ENCODE measurements around the gene RASGEF1B. TPM values are rescaled to one million over a fixed set of nuclear protein-coding genes. Genes with fewer than 3 reads are reported as not detected.

The RASGEF1B gene
- total RNA-seq, 2 experiments from 2014 or later: 6.1 to 6.2 TPM

- Mint-ChIP-seq H3K27me3 (no peaks in the 10 kb centered on the region), H3K9me3 (no peaks in the 10 kb centered on the region), H3K27ac (no peak overlapping the region), H3K36me3 (ENCODE audit: low read depth) (peaks cover 47% of the 10 kb centered on the region), H3K4me3 (no peak overlapping the region), H3K4me1 (ENCODE audit: low read depth) (no peaks in the 10 kb centered on the region)
- POLR2A ChIA-PET: no interaction called here
- ATAC-seq (no peak), DNase-seq (no peak)
- TF ChIP-seq CTCF (IDR thresholded peaks at IDR 0.05): no peak
- CTCF ChIA-PET: interaction anchor here (0.6 kb wide), 1 partner anchor 34 kb away, joined by 3 read pairs; no protein-coding TSS in a partner anchor
- intact Hi-C loops (cut with micrococcal nuclease): no loop called here
Measured at GRCh38 chr4:81440949-81441348, 30.8 kb downstream of the RASGEF1B start.

- Mint-ChIP-seq H3K9me3 (no peaks in the 10 kb centered on the region), H3K27me3 (no peaks in the 10 kb centered on the region), H3K27ac (no peak overlapping the region), H3K4me3 (no peak overlapping the region), H3K36me3 (ENCODE audit: low read depth) (peaks cover 29% of the 10 kb centered on the region), H3K4me1 (ENCODE audit: low read depth) (peaks cover 2% of the 10 kb centered on the region)
- ChIA-PET POLR2A (interaction anchor here (0.7 kb wide), 1 partner anchor 662 kb away, joined by 3 read pairs; no protein-coding TSS in a partner anchor), CTCF (interaction anchor here (1.4 kb wide), 1 partner anchor 35 kb away, joined by 4 read pairs; no protein-coding TSS in a partner anchor)
- ATAC-seq (no peak), DNase-seq (no peak)
- TF ChIP-seq CTCF (IDR thresholded peaks at IDR 0.05): no peak
- intact Hi-C loops (cut with micrococcal nuclease): no loop called here
Measured at GRCh38 chr4:81436941-81437574, 34.6 kb downstream of the RASGEF1B start.

GRCh38 chr4:81436096-81436495, 35.6 kb downstream of the RASGEF1B start:
- ChIA-PET CTCF (interaction anchor here (1.4 kb wide), 1 partner anchor 36 kb away, joined by 4 read pairs; no protein-coding TSS in a partner anchor), POLR2A (no interaction called here)
- intact Hi-C loops (cut with micrococcal nuclease): no loop called here
- Mint-ChIP-seq H3K36me3 (ENCODE audit: low read depth) (peaks cover 29% of the 10 kb centered on the region), H3K27me3 (no peaks in the 10 kb centered on the region), H3K4me3 (no peak overlapping the region), H3K27ac (no peak overlapping the region), H3K4me1 (ENCODE audit: low read depth) (peaks cover 2% of the 10 kb centered on the region), H3K9me3 (no peaks in the 10 kb centered on the region)
- ATAC-seq (no peak), DNase-seq (no peak)
- no peak for TF ChIP-seq CTCF (IDR thresholded peaks at IDR 0.05)

GRCh38 chr4:81432825-81433224, 38.9 kb downstream of the RASGEF1B start:
- ChIA-PET CTCF (interaction anchor here (1.0 to 1.2 kb wide), 3 partner anchors 14 to 187 kb away, joined by 3 read pairs; no protein-coding TSS in a partner anchor), POLR2A (no interaction called here)
- H3K4me1 Mint-ChIP-seq (ENCODE audit: low read depth): peaks cover 2% of the 10 kb centered on the region
- H3K4me3 Mint-ChIP-seq: no peak overlapping the region
- peaks cover 20% of the 10 kb centered on the region for H3K36me3 Mint-ChIP-seq (ENCODE audit: low read depth)
- intact Hi-C loops (cut with micrococcal nuclease): no loop called here
- H3K9me3 Mint-ChIP-seq: no peaks in the 10 kb centered on the region
- no peaks in the 10 kb centered on the region for H3K27me3 Mint-ChIP-seq
- no peak overlapping the region for H3K27ac Mint-ChIP-seq
- TF ChIP-seq CTCF (IDR thresholded peaks at IDR 0.05): no peak
- ATAC-seq: no peak
- DNase-seq: no peak

- peaks cover 22% of the 10 kb centered on the region for H3K36me3 Mint-ChIP-seq (ENCODE audit: low read depth)
- no peak overlapping the region for H3K27ac Mint-ChIP-seq
- H3K27me3 Mint-ChIP-seq: no peaks in the 10 kb centered on the region
- peaks cover 2% of the 10 kb centered on the region for H3K4me1 Mint-ChIP-seq (ENCODE audit: low read depth)
- ChIA-PET CTCF (interaction anchor here (1.2 kb wide), 1 partner anchor 188 kb away, joined by 3 read pairs; no protein-coding TSS in a partner anchor), POLR2A (no interaction called here)
- H3K4me3 Mint-ChIP-seq: no peak overlapping the region
- no peak for DNase-seq
- intact Hi-C loops (cut with micrococcal nuclease): no loop called here
- ATAC-seq: no peak
- no peak for TF ChIP-seq CTCF (IDR thresholded peaks at IDR 0.05)
- H3K9me3 Mint-ChIP-seq: no peaks in the 10 kb centered on the region
Measured at GRCh38 chr4:81431971-81432370, 39.7 kb downstream of the RASGEF1B start.

Measured in activated CD8-positive, alpha-beta T cell treated with anti-CD3 and anti-CD28 coated beads for 36 hours (primary cell).